Ascending aorta (tissue), 2 donors: ENCODE measurements around the gene EIF5. TPM values are rescaled to one million over a fixed set of nuclear protein-coding genes. Genes with fewer than 3 reads are reported as not detected.

Experiments
- DNase-seq, 2 donors: peaks; one replicate each; pipeline ENCODE4 v3.0.0-alpha.2; 2019; ENCODE audit warnings: low spot score in 2 of 2
- H3K27ac ChIP-seq, 2 donors: fragments of 200-600 bp; sonication (generic); one replicate each; pipeline ENCODE4 v1.5.1; 2016 to 2017; ENCODE audit warnings: mild to moderate bottlenecking in 1 of 2
- H3K27me3 ChIP-seq: fragments of 200-600 bp; sonication (generic); one replicate; pipeline ENCODE4 v1.5.1; 2017
- H3K36me3 ChIP-seq, 2 donors: fragments of 200-600 bp; sonication (generic); one replicate each; pipeline ENCODE4 v1.5.1; 2016
- H3K4me1 ChIP-seq, 2 donors: fragments of 200-600 bp; sonication (generic); one replicate each; pipeline ENCODE4 v1.5.1; 2016 to 2017; ENCODE audit warnings: mild to moderate bottlenecking in 1 of 2
- H3K4me3 ChIP-seq, 2 donors: fragments of 200-600 bp; sonication (generic); one replicate each; pipeline ENCODE4 v1.5.1; 2016 to 2017; ENCODE audit warnings: mild to moderate bottlenecking in 1 of 2
- H3K9me3 ChIP-seq, 2 donors: fragments of 200-600 bp; sonication (generic); one replicate each; pipeline ENCODE4 v1.5.1; 2016
- CTCF ChIP-seq, 3 experiments: fragments of 200-600 bp in 2 of 3; fragments of 450-650 bp in 1 of 3; sonication (generic) in 2 of 3; IDR thresholded peaks; one replicate each; pipeline ENCODE4 v1.5.1; 2016 to 2019; ENCODE audit warnings: antibody characterized with exemption in 3 of 3, mild to moderate bottlenecking in 1 of 3, moderate library complexity in 1 of 3
- intact Hi-C: fragments of 100-400 bp; cut with DNase I; formaldehyde crosslinking; loops from one replicate; pipeline ENCODE4 v1.15.1; 2023
- total RNA-seq: library from RNA; depleted of rRNA; stranded (reverse); fragments of >200 nt; gene quantifications from one replicate; pipeline ENCODE4 v1.1.0, GENCODE V29; 2016

EIF5 gene
- total RNA-seq, 1 donor from 2014 or later: 85.5 TPM

- no peak for TF ChIP-seq CTCF (IDR thresholded peaks at IDR 0.05)
These were observed 51.3 kb downstream of the EIF5 start, which contains the start of gene MARK3 for GRCh38 chr14:103385152-103385928. Gene MARK3, plus strand, starts transcription at chr14:103385415. Its CDS starts 615 bp downstream, at chr14:103386030.

GRCh38 chr14:103385929-103386712, 52.1 kb downstream of the EIF5 start:
- intact Hi-C loops: loop anchor here (1.0 kb wide), 1 partner anchor 52 kb away; the partner anchor contains the start of gene EIF5
- H3K27ac ChIP-seq: peak overlapping the region; percentile 98 to 99
- no peak for TF ChIP-seq CTCF (IDR thresholded peaks at IDR 0.05)
- H3K4me1 ChIP-seq: peaks cover 6 to 27% of the 10 kb centered on the region in 2 donors
- peak in 1 of 2 donors; percentile 69 for DNase-seq
- H3K27me3 ChIP-seq: no peaks in the 10 kb centered on the region
- H3K9me3 ChIP-seq: no peaks in the 10 kb centered on the region
- H3K4me3 ChIP-seq: peak overlapping the region; percentile 94 to 95
- no peaks in the 10 kb centered on the region for H3K36me3 ChIP-seq

More at GRCh38 chr14:103385152-103385928, 51.3 kb downstream of the EIF5 start, which contains the start of gene MARK3:
- H3K9me3 ChIP-seq: no peaks in the 10 kb centered on the region
- no peaks in the 10 kb centered on the region for H3K27me3 ChIP-seq
- intact Hi-C loops: loop anchor here (1.0 kb wide), 1 partner anchor 51 kb away; the partner anchor contains the start of gene EIF5
- peak within 1 kb of the TSS; percentile 94 to 95 for H3K4me3 ChIP-seq
- DNase-seq: peak; percentile 95 to 99
- no peaks in the 10 kb centered on the region for H3K36me3 ChIP-seq
- peak within 1 kb of the TSS; percentile 98 to 99 for H3K27ac ChIP-seq
- peaks cover 6 to 25% of the 10 kb centered on the region in 2 donors for H3K4me1 ChIP-seq

GRCh38 chr14:103386713-103387329, 52.8 kb downstream of the EIF5 start:
- H3K36me3 ChIP-seq: no peaks in the 10 kb centered on the region
- peaks cover 6 to 27% of the 10 kb centered on the region in 2 donors for H3K4me1 ChIP-seq
- H3K4me3 ChIP-seq: peak overlapping the region; percentile 94 to 95
- no peaks in the 10 kb centered on the region for H3K27me3 ChIP-seq
- intact Hi-C loops: no loop called here
- no peak for TF ChIP-seq CTCF (IDR thresholded peaks at IDR 0.05)
- no peaks in the 10 kb centered on the region for H3K9me3 ChIP-seq
- peak overlapping the region; percentile 98 to 99 for H3K27ac ChIP-seq
- DNase-seq: no peak

GRCh38 chr14:103388664-103389063, 54.6 kb downstream of the EIF5 start:
- Histone ChIP-seq H3K4me3 (no peak overlapping the region), H3K9me3 (no peaks in the 10 kb centered on the region), H3K4me1 (peaks cover 6 to 42% of the 10 kb centered on the region in 2 donors), H3K27me3 (no peaks in the 10 kb centered on the region), H3K36me3 (no peaks in the 10 kb centered on the region), H3K27ac (no peak overlapping the region)
- intact Hi-C loops: no loop called here
- no peak for DNase-seq
- TF ChIP-seq CTCF (IDR thresholded peaks at IDR 0.05): no peak

- DNase-seq: no peak
- intact Hi-C loops: no loop called here
- Histone ChIP-seq H3K36me3 (no peaks in the 10 kb centered on the region), H3K4me1 (peaks cover 6 to 52% of the 10 kb centered on the region in 2 donors), H3K27me3 (no peaks in the 10 kb centered on the region), H3K27ac (no peak overlapping the region), H3K9me3 (no peaks in the 10 kb centered on the region), H3K4me3 (no peak overlapping the region)
- no peak for TF ChIP-seq CTCF (IDR thresholded peaks at IDR 0.05)
These were observed 56.6 kb downstream of the EIF5 start for GRCh38 chr14:103390605-103391004.
